Osteoblast (primary cell): ENCODE data around the gene PIP4P1. TPM values are rescaled to one million over a fixed set of nuclear protein-coding genes. Genes with fewer than 3 reads are reported as not detected.

Experiments used
- DNase-seq: peaks from one replicate; pipeline ENCODE4 v3.0.0; 2011; ENCODE audit warnings: low spot score, mixed read lengths; ENCODE audit not compliant: insufficient read length; ENCODE audit errors: missing footprints
- H2AFZ ChIP-seq: 2 replicates; pipeline ENCODE4 v1.6.0; 2011; ENCODE audit warnings: mild to moderate bottlenecking, low read length
- H3K27ac ChIP-seq: 2 replicates; pipeline ENCODE4 v1.5.1; 2011; ENCODE audit warnings: mild to moderate bottlenecking, low read depth, low read length, moderate library complexity
- H3K27me3 ChIP-seq: 2 replicates; pipeline ENCODE4 v1.6.0; 2012; ENCODE audit warnings: mild to moderate bottlenecking, control low read depth, inconsistent platforms, low read length, moderate library complexity; ENCODE audit not compliant: insufficient read depth
- H3K36me3 ChIP-seq: 2 replicates; pipeline ENCODE4 v1.5.1; 2011; ENCODE audit warnings: mild to moderate bottlenecking, low read length, control low read depth, moderate library complexity; ENCODE audit not compliant: insufficient read depth
- H3K4me1 ChIP-seq: 2 replicates; pipeline ENCODE4 v1.5.1; 2011; ENCODE audit warnings: mild to moderate bottlenecking, low read length, control low read depth, moderate library complexity; ENCODE audit not compliant: insufficient read depth
- H3K4me2 ChIP-seq: 2 replicates; pipeline ENCODE4 v1.6.0; 2011; ENCODE audit warnings: mild to moderate bottlenecking, low read length; ENCODE audit not compliant: insufficient read depth
- H3K4me3 ChIP-seq: fragments of 200-600 bp; sonication (generic); 3 replicates; pipeline ENCODE4 v1.5.1; 2012; ENCODE audit warnings: mild to moderate bottlenecking, low read length, inconsistent platforms; ENCODE audit not compliant: insufficient read depth
- H3K79me2 ChIP-seq: 2 replicates; pipeline ENCODE4 v1.6.0; 2012; ENCODE audit warnings: mild to moderate bottlenecking, low read length, control low read depth, inconsistent platforms; ENCODE audit not compliant: insufficient read depth
- H3K9me3 ChIP-seq: 2 replicates; pipeline ENCODE4 v1.5.1; 2011; ENCODE audit warnings: low read depth, low read length, control low read depth
- H4K20me1 ChIP-seq: 2 replicates; pipeline ENCODE4 v1.6.0; 2012; ENCODE audit warnings: mild to moderate bottlenecking, low read length, control low read depth; ENCODE audit not compliant: insufficient read depth
- total RNA-seq: library from RNA; depleted of rRNA; stranded (reverse); fragments of >200 nt; gene quantifications from 2 replicates; pipeline ENCODE4 v1.2.3, GENCODE V29; 2012
- TF ChIP-seq, protein P1 (sequence below): IDR thresholded peaks from 2 replicates; pipeline ENCODE4 v1.5.1; 2011; ENCODE audit warnings: mild to moderate bottlenecking, low read depth, low read length, moderate library complexity; ENCODE audit errors: extremely low read depth

The PIP4P1 gene
- total RNA-seq, 1 donor, result 46.3 TPM

DNA sequence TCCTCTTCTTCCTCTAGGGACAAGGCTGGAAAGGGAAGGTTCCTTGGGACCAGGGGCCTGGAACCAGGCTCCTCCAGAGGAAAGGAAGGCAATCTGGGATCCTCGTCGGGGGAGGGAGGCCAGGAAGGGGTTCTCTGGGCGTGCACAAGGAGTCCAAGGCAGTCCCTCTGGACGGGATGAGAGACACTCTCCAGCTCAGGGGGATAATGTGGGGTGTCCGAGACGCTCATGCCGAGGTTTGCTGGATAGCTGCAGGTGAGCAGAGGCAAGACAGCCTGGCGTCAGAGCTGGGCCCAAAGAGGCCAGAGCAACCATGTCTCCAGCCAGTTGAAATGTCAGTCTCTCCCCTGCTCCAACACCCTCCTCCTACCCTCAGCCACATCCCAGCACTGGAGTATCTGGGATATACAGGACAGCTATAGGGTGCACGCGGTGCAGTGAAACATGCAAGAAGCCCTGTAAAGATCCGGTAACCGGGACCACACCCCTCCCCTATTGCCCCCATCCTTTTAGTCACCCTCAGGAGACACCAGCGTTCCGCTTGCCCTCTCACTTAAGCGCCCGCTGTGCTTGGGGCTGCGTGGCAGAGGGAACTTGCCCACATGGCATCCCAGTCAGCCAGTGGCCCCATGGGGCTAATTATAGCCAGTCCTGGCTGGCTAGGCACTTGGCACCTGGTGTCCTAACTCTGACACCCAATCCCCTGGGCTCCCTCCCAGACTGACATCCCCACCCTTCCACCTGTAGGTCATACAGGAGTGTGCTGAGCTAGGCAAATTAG, 25.5 kb downstream of the PIP4P1 start, which contains the start of gene KLHL33:
KLHL33 (minus strand) TSS at position 585 of the 781 bp plus-strand sequence; CDS start at position 230, 355 bp downstream.
- no peaks in the 10 kb centered on the region for H3K79me2 ChIP-seq
- peak within 1 kb of the TSS; percentile 72 for H3K4me2 ChIP-seq
- peaks cover 22% of the 10 kb centered on the region for H3K4me1 ChIP-seq
- DNase-seq, result no peak
- no peaks in the 10 kb centered on the region for H3K9me3 ChIP-seq
- TF ChIP-seq, protein P1, sequence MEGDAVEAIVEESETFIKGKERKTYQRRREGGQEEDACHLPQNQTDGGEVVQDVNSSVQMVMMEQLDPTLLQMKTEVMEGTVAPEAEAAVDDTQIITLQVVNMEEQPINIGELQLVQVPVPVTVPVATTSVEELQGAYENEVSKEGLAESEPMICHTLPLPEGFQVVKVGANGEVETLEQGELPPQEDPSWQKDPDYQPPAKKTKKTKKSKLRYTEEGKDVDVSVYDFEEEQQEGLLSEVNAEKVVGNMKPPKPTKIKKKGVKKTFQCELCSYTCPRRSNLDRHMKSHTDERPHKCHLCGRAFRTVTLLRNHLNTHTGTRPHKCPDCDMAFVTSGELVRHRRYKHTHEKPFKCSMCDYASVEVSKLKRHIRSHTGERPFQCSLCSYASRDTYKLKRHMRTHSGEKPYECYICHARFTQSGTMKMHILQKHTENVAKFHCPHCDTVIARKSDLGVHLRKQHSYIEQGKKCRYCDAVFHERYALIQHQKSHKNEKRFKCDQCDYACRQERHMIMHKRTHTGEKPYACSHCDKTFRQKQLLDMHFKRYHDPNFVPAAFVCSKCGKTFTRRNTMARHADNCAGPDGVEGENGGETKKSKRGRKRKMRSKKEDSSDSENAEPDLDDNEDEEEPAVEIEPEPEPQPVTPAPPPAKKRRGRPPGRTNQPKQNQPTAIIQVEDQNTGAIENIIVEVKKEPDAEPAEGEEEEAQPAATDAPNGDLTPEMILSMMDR, result no peak
- no peaks in the 10 kb centered on the region for H3K36me3 ChIP-seq
- H4K20me1 ChIP-seq, result no peaks in the 10 kb centered on the region
- no peaks in the 10 kb centered on the region for H3K27me3 ChIP-seq
- peak within 1 kb of the TSS; percentile 71 for H3K27ac ChIP-seq
- peak within 1 kb of the TSS; percentile 89 for H2AFZ ChIP-seq
- H3K4me3 ChIP-seq, result peak within 1 kb of the TSS; percentile 59

DNA sequence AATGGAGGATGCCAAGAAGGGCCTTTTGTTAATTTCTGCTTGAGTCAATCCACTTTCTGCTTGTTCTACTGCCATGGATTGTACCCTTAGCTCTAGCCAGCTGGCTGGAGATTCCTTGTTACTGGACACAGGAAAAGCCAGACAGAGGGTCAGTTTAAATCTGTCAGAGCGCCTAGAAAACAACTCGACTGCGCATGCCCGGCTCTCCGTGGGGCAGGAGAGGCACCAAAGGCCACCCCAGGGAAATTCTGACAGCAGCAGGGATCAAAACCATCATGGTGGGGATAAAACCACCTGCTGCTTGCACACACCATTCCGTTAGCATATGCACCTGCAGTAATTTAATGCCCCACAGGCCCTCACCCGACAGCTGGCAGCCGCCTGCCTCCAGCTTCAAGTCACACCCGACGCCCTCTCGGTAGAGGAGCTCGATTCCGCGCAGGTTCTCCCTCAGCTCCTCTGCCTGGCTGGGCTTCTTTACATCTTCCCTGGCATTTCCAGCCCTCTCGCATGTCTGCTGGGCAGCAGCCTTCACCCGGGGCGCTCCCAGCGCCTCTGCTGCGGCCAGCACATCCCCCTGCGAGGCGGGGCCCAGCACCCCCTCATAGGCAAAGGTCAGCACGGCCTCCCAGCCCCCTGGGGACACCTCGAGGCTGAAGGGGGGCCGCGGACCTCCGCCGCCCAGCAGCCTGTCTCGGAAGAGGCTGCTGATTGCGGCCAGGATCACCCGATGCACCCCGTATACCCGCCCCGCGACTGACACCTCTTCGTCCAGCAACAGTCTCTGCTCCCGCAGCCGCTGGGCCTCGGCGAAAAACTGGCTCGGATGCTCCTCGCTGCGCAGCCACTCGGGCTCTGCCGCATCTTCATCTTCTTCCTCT, 26.3 kb downstream of the PIP4P1 start:
- no peaks in the 10 kb centered on the region for H3K9me3 ChIP-seq
- no peaks in the 10 kb centered on the region for H3K36me3 ChIP-seq
- peak overlapping the region; percentile 59 for H3K4me3 ChIP-seq
- H2AFZ ChIP-seq, result peak overlapping the region; percentile 89
- TF ChIP-seq, protein P1, result no peak
- H3K4me2 ChIP-seq, result peak overlapping the region; percentile 72
- H4K20me1 ChIP-seq, result no peaks in the 10 kb centered on the region
- peak; percentile 81 for DNase-seq
- H3K4me1 ChIP-seq, result peaks cover 22% of the 10 kb centered on the region
- H3K27me3 ChIP-seq, result no peaks in the 10 kb centered on the region
- no peak overlapping the region for H3K27ac ChIP-seq
- H3K79me2 ChIP-seq, result no peaks in the 10 kb centered on the region

DNA sequence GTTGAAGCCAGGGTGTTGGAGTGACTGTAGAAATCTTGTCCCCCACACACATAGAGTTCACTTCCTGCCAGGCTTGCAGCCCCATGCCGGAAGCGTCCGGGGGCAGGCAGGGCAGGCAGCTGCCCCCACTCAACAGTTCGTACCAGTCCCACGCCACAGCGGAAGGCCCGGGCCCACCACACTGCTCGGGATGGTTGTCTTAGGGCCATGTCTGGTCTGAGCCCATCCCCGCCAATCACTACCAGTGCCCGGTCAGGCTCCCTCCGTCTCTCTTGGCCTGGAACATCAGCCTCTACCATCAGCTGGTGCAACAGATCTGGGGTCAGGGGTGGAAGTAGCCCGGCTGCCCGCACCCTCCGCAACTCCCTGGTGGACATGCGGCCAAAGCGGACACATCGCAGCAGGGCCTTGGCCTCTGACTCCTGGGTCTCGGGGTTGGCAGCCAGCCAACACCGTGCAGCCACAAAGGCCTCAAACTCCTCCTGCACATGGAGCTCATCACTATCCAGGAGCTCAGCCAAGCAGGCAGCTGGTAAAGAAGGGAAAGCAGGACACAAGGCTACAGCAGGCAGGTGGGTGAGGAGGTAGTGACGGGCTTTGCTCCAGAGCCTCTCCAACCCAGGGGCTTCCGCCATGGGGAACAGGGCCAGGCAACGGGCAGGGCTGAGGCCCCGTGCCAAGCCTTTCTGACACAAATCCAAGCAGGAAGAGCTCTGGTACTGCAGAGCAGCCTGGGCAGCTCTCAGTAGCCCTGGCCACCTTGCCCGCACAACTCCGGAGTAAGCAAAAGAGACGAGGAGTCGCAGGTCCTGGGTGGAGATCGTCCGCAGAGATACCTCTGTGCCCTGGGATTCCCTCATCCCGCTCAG, 31.2 kb downstream of the PIP4P1 start:
- no peaks in the 10 kb centered on the region for H3K79me2 ChIP-seq
- DNase-seq, result no peak
- no peaks in the 10 kb centered on the region for H3K36me3 ChIP-seq
- no peak overlapping the region for H3K27ac ChIP-seq
- H3K4me1 ChIP-seq, result peaks cover 7% of the 10 kb centered on the region
- no peaks in the 10 kb centered on the region for H3K9me3 ChIP-seq
- no peak overlapping the region for H3K4me2 ChIP-seq
- no peak overlapping the region for H2AFZ ChIP-seq
- TF ChIP-seq, protein P1, result no peak
- H3K27me3 ChIP-seq, result no peaks in the 10 kb centered on the region
- H3K4me3 ChIP-seq, result no peak overlapping the region
- no peaks in the 10 kb centered on the region for H4K20me1 ChIP-seq
